ENCODE results near the gene TTC21B.

DNA sequence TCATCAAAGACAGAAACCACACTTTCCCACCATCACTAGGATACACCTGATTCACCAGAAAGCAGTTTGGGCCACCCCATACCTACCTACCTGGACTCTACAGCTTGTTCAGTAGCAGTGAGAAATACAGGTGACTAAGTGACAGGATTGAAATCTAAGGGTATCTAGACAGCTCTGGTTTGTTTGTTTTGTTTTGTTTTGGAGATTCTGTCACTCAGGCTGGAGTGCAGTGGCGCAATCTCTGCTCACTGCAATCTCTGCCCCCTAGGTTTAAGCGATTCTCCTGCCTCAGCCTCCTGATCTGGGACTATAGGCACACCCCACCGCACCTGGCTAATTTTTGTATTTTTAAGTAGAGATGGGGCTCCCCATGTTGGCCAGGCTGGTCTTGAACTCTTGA lies 3.1 kb downstream of the TTC21B start:
- no peak for TF ChIP-seq CTCF (IDR thresholded peaks at IDR 0.05; ENCODE audit: insufficient read depth, low read length)
- TF ChIP-seq GABPA (IDR thresholded peaks at IDR 0.05; ENCODE audit: low read depth), result no peak
- no peak for TF ChIP-seq POLR2AphosphoS5 (IDR thresholded peaks at IDR 0.05; ENCODE audit: low read depth)
- TF ChIP-seq SPI1 (IDR thresholded peaks at IDR 0.05; ENCODE audit: borderline replicate concordance, low read depth), result no peak

Data from HL-60 (cell line).